ENCODE results near the gene NUP153.

Gene NUP153

DNA sequence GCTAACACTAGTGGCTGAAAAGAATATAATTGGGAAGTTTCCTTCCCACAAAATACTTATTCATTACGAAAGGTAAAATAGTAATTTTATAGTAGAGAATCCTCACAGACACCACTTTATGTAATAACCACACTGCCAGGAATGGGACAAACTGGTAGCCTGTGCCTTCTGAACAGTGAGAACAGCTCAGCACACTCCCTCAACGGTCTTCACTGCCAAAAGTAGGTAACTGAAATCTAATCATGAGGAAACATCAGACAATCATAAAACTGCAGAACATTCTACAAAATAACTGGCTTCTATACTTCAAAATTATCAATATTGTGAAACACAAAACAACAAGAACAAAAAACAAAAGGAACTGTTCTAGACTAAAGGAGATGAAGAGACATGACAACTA lies 44.1 kb downstream of the NUP153 start:
- DNase-seq (ENCODE audit: low spot score), result no peak

DNA sequence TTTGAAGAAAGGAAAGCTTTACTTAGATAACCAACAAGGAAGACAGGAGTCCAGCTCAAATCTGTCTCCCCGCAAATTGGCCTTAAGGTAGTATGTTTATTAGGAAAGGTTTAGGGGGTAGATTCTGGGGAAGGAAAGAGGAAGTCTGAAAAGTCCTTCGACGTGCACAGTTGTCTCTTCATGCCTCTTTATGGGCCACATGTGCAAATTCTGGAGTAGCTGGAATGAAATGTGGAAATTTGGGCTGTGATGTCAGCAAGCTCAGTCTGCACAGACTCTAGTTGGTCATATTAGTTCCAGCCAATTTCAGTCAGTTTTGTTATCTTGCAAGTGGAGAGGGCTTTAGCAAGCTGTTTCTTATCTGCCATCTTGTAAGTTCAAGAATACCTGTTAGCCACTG lies 50.1 kb downstream of the NUP153 start:
- no peak for DNase-seq (ENCODE audit: low spot score)

DNA sequence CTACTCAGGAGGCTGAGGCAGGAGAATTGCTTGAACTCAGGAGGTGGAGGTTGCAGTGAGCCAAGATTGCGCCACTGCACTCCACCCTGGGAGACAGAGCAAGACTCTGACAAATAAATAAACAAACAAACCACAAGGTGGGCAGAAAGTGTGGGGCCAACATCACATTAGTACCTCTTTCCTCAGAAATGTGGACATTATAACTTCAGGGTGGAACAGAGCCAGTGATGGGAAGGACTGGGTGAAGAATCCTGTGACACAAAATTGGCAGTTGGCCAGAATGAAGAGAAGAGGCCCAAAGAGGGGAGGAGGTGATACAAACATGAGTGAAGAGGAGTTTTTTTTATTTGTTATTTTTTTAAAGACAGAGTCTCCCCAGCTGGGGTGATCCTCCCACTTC lies 50.6 kb downstream of the NUP153 start:
- DNase-seq (ENCODE audit: low spot score), result no peak

GRCh38 chr6:17653198-17653882 lies 53.4 kb downstream of the NUP153 start:
- no peak for DNase-seq (ENCODE audit: low spot score)

GRCh38 chr6:17650656-17651309 lies 55.9 kb downstream of the NUP153 start:
- DNase-seq (ENCODE audit: low spot score), result no peak

DNA sequence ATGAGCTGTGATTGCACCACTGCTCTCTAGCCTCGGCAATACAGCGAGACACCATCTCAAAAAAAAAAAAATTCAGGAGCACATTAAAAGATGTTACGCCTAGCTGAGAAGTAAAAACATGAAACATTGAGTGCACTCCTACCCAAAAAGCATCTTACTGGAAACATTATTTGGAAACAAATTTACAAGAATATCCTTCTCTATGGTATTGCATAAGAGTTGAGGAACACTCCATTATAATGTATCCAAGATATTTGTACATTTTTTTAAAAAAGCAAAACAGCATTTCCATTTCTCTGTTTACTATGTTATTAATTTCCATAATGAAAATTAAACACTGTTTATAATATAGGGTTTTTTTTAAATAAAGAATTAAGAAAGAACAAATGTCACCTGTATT lies 58.0 kb downstream of the NUP153 start:
- no peak for DNase-seq (ENCODE audit: low spot score)

DNA sequence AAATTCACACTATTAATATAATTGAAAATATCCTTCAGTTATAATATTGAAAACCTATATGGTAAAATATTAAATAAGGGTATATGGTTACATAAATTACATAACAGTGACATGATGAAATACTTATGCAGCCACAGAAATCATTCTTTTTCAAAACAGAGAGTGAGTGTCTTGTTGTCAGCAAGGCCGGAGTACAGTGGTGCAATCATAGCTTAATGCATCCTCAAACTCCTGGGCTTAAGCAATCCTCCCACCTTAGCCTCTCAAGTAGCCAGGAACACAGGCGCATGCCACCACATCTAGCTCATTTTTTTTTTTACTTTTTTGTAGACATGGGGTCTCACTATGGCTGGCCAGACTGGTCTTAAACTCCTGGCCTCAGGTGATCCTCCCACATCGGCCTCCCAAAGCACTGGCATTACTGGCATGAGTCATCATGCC lies 66.2 kb downstream of the NUP153 start:
- DNase-seq (ENCODE audit: low spot score), result no peak

- no peak for DNase-seq (ENCODE audit: low spot score)
These were observed 68.5 kb downstream of the NUP153 start for GRCh38 chr6:17638212-17638715.

DNA sequence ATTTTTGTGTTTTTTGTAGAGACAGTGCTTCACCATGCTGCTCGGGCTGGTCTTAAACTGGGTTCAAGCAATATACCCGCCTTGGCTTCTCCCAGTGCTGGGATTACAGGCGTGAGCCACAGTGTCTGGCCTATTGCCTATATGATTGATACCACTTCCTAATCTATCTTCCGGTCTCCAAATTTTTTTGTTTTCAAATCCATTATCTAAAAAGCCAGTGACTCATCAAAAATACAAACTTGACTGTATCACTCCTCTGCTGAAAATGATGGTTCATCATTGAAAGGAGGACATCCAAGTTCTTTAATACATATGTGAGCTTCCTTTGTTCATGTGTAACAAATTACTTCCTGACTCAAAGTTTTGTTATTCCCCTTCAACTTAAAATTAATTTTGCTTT lies 71.2 kb downstream of the NUP153 start:
- DNase-seq (ENCODE audit: low spot score), result no peak

DNA sequence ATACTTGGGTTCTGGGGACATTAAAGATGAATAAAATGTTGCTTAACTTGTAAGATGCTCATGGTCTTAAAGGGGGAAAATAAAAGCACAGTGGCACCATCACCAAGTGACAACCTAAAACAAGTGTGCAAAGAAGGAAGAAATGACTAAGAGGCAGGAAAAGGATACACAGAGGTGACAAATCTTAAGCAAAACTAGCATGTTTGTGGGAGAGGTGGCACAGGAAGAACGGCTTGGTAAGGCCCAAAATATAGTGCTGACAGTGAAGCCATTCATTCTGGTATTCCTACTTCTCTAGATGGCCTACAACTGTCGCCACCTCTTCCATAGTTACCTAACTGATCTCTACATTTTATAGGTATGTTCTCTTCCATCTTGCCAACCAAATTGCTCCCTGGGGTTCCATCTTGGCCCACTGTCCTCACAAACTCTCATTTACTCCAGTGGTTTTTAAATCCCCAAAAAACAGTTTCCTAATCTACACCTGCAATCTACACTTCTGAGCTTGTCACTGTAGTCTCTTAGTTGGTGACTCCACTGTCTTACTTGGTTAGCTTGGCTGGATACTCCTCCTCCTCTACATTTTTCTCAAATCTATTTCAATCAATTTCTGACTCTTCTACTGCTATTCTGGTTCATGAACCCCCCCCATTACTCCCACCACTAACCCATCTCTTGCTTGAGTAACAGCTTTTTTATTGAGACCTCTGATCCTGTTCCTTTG lies 73.1 kb downstream of the NUP153 start:
- no peak for DNase-seq (ENCODE audit: low spot score)

DNA sequence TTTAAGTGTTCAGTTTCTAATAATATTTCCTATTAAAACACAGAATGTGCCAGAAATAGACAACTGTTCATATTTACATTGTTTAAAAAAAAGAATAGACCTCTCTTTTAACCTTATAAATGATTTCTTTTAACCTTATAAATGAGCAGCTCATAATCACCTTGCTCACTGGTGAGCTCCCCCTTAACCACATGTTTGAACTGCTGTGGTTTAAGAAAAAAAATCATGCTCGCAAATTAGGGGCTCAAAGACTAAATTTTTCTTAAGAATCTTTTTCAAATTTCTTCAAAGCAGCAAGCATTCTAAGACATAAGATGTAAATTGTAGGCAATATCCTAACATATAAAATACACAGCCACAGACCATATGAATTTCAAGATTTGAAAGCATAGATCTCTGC lies 73.8 kb downstream of the NUP153 start:
- no peak for DNase-seq (ENCODE audit: low spot score)

GRCh38 chr6:17630511-17631073 lies 76.1 kb downstream of the NUP153 start:
- DNase-seq (ENCODE audit: low spot score), result no peak

- DNase-seq (ENCODE audit: low spot score), result no peak
These were observed 76.8 kb downstream of the NUP153 start for GRCh38 chr6:17629824-17630510.

GRCh38 chr6:17628873-17629272 lies 77.9 kb downstream of the NUP153 start:
- DNase-seq (ENCODE audit: low spot score), result no peak

GRCh38 chr6:17624396-17624795 lies 82.3 kb downstream of the NUP153 start:
- no peak for DNase-seq (ENCODE audit: low spot score)

GRCh38 chr6:17622144-17622543 lies 84.6 kb downstream of the NUP153 start:
- DNase-seq (ENCODE audit: low spot score), result no peak

- DNase-seq (ENCODE audit: low spot score), result no peak
These were observed 85.7 kb downstream of the NUP153 start for GRCh38 chr6:17621003-17621402.

- DNase-seq (ENCODE audit: low spot score), result no peak
These were observed 90.9 kb downstream of the NUP153 start for GRCh38 chr6:17615794-17616193.

DNA sequence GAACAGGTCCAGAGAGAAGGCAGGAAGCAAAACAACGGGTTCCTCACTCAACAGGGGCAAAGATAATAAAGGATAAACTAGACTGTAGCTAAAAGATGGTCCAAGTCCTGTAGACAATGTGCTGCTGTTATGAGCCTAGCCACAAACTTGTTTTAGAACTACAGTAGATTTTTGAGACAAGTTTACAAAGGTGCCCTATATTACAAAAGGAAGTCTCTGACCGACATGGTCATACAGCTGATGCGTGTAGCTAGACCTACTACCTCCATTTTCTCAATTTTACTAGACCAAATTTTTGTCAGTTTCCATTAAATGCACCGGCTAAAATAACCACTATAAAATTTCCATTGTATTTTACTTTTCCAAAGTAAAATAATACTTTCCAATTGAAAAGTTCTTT lies 94.7 kb downstream of the NUP153 start:
- no peak for DNase-seq (ENCODE audit: low spot score)

GRCh38 chr6:17610835-17611234 lies 95.9 kb downstream of the NUP153 start:
- no peak for DNase-seq (ENCODE audit: low spot score)

- DNase-seq (ENCODE audit: low spot score), result no peak
These were observed 100.1 kb downstream of the NUP153 start for GRCh38 chr6:17606606-17607005.

DNA sequence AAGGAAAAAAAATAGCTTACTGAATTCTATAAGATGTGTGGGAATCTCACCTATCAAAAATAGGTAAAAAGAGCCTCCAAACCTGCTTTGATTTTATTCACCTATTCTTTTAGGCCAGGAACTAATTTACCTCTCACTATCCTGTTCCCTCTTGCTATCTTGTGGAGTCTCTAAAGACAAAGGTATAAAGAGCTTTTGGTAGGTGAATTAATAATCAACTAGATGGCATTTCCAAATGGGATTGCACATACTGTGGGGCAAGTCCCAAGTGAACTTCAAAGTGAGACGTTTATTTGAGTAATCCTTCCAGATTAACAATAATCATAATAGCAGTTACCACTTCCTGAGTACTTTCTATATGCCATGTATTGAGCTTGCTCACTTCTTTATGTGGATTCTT lies 103.8 kb downstream of the NUP153 start:
- DNase-seq (ENCODE audit: low spot score), result no peak
